ENCODE results near the gene XCL1. TPM values are rescaled to one million over a fixed set of nuclear protein-coding genes. Genes with fewer than 3 reads are reported as not detected.

XCL1 gene
- total and polyA plus RNA-seq, 10 of the 15 experiments (the other 5 are each of a cell fraction or from before 2014, with no cell fraction given), result 0.68 to 1,222 (median 12.2) TPM

DNA sequence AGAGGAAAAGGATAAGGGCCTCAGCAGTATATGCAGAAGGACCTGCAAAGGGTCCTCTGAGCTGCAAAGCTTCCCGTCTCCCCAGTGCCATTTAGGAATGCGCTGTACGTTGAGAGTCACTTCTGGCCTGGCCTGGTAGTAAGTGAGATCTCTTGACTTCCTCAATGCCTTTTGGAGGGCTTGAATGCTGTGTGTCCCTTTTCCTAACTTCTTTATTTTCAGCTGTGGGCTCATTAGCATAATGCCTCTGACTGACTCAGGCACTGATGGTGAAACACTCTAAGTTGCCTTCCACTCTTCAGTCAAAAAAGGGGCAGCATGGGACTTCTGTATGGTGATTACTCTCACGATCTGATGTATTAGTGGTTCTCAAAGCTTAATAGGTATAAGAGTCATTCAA is 49.9 kb downstream of the XCL1 start:
- Histone ChIP-seq H3K27me3 (replicated peaks in 1 of 2; ENCODE audit: control insufficient read depth in 2 of 2, insufficient read depth in 2 of 2, low read length in 1 of 2) (no peaks in the 10 kb centered on the region), H3K4me2 (ENCODE audit: control insufficient read depth, insufficient read depth) (no peak overlapping the region), H2AFZ (ENCODE audit: control insufficient read depth, low read depth, low read length) (no peak overlapping the region), H3K27ac (ENCODE audit: control insufficient read depth, insufficient read depth) (no peak overlapping the region), H3K9me3 (replicated peaks; ENCODE audit: control insufficient read depth, insufficient read depth, low read length) (no peaks in the 10 kb centered on the region), H3K79me2 (ENCODE audit: control insufficient read depth, insufficient read depth, low read length) (no peaks in the 10 kb centered on the region), H3K4me3 (no peak overlapping the region), H4K20me1 (ENCODE audit: control insufficient read depth, insufficient read depth) (no peaks in the 10 kb centered on the region), H3K9ac (ENCODE audit: control insufficient read depth, insufficient read depth, low read length) (no peak overlapping the region), H3K36me3 (ENCODE audit: control insufficient read depth in 2 of 2, insufficient read depth in 2 of 2, low read length in 1 of 2) (no peaks in the 10 kb centered on the region), H3K4me1 (ENCODE audit: control insufficient read depth, insufficient read depth, low read length) (no peaks in the 10 kb centered on the region)
- no peak for FAIRE-seq
- POLR2A ChIA-PET, result no interaction called here
- BruUV-seq (replicated peaks), result no TSS peak
- CTCF ChIA-PET, result interaction anchor here (1.5 to 2.8 kb wide), 4 partner anchors 10 to 722 kb away, joined by 4 to 11 read pairs (median 8); no protein-coding TSS in a partner anchor
- RAD21 ChIA-PET (ENCODE audit: unreplicated experiment), result no interaction called here
- in situ Hi-C loops (cut with MboI), result no loop called here
- 61% methylated on average over 4 of the region's 4 CpGs for WGBS (ENCODE audit: insufficient coverage, insufficient replicate concordance, low lambda C conversion rate, missing lambda C conversion rate)
- SMC1A ChIA-PET (ENCODE audit: uncharacterized antibody, unreplicated experiment), result interaction anchor here (0.6 to 2.0 kb wide), 5 partner anchors 10 to 284 kb away, joined by 3 to 8 read pairs (median 3); no protein-coding TSS in a partner anchor
- DNase-seq (ENCODE audit: low read depth, low spot score), result no peak
- no peak for ATAC-seq
- intact Hi-C loops (cut with micrococcal nuclease; ENCODE audit: unreplicated experiment), result no loop called here
- TF ChIP-seq, protein P1, sequence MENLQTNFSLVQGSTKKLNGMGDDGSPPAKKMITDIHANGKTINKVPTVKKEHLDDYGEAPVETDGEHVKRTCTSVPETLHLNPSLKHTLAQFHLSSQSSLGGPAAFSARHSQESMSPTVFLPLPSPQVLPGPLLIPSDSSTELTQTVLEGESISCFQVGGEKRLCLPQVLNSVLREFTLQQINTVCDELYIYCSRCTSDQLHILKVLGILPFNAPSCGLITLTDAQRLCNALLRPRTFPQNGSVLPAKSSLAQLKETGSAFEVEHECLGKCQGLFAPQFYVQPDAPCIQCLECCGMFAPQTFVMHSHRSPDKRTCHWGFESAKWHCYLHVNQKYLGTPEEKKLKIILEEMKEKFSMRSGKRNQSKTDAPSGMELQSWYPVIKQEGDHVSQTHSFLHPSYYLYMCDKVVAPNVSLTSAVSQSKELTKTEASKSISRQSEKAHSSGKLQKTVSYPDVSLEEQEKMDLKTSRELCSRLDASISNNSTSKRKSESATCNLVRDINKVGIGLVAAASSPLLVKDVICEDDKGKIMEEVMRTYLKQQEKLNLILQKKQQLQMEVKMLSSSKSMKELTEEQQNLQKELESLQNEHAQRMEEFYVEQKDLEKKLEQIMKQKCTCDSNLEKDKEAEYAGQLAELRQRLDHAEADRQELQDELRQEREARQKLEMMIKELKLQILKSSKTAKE (IDR thresholded peaks at IDR 0.05; ENCODE audit: low read depth, poor library complexity, severe bottlenecking), result no peak
- TF ChIP-seq, protein P2, sequence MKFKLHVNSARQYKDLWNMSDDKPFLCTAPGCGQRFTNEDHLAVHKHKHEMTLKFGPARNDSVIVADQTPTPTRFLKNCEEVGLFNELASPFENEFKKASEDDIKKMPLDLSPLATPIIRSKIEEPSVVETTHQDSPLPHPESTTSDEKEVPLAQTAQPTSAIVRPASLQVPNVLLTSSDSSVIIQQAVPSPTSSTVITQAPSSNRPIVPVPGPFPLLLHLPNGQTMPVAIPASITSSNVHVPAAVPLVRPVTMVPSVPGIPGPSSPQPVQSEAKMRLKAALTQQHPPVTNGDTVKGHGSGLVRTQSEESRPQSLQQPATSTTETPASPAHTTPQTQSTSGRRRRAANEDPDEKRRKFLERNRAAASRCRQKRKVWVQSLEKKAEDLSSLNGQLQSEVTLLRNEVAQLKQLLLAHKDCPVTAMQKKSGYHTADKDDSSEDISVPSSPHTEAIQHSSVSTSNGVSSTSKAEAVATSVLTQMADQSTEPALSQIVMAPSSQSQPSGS (IDR thresholded peaks at IDR 0.05; ENCODE audit: low read length), result no peak
- TF ChIP-seq, protein P3, sequence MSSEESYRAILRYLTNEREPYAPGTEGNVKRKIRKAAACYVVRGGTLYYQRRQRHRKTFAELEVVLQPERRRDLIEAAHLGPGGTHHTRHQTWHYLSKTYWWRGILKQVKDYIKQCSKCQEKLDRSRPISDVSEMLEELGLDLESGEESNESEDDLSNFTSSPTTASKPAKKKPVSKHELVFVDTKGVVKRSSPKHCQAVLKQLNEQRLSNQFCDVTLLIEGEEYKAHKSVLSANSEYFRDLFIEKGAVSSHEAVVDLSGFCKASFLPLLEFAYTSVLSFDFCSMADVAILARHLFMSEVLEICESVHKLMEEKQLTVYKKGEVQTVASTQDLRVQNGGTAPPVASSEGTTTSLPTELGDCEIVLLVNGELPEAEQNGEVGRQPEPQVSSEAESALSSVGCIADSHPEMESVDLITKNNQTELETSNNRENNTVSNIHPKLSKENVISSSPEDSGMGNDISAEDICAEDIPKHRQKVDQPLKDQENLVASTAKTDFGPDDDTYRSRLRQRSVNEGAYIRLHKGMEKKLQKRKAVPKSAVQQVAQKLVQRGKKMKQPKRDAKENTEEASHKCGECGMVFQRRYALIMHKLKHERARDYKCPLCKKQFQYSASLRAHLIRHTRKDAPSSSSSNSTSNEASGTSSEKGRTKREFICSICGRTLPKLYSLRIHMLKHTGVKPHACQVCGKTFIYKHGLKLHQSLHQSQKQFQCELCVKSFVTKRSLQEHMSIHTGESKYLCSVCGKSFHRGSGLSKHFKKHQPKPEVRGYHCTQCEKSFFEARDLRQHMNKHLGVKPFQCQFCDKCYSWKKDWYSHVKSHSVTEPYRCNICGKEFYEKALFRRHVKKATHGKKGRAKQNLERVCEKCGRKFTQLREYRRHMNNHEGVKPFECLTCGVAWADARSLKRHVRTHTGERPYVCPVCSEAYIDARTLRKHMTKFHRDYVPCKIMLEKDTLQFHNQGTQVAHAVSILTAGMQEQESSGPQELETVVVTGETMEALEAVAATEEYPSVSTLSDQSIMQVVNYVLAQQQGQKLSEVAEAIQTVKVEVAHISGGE (CRISPR knock-in tag; IDR thresholded peaks at IDR 0.05), result no peak
- TF ChIP-seq ATF7 (IDR thresholded peaks at IDR 0.05; ENCODE audit: low read depth) (no peak), BCL11A (IDR thresholded peaks at IDR 0.05; ENCODE audit: low read depth, low read length) (no peak), ZSCAN29 (IDR thresholded peaks at IDR 0.05) (no peak), CHD4 (IDR thresholded peaks at IDR 0.05) (no peak), ZNF207 (IDR thresholded peaks at IDR 0.05; ENCODE audit: borderline replicate concordance) (no peak), SMAD1 (IDR thresholded peaks at IDR 0.05; ENCODE audit: low read depth, partially characterized antibody) (no peak), HDAC2 (IDR thresholded peaks at IDR 0.05) (no peak)
- TF ChIP-seq, protein P4, sequence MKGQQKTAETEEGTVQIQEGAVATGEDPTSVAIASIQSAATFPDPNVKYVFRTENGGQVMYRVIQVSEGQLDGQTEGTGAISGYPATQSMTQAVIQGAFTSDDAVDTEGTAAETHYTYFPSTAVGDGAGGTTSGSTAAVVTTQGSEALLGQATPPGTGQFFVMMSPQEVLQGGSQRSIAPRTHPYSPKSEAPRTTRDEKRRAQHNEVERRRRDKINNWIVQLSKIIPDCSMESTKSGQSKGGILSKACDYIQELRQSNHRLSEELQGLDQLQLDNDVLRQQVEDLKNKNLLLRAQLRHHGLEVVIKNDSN (IDR thresholded peaks at IDR 0.05; ENCODE audit: borderline replicate concordance, extremely low read length, insufficient read depth, low read depth, low read length), result no peak
